Endodermal cell (in vitro differentiated cells): Measurements from ENCODE around the gene LPP. TPM values are rescaled to one million over a fixed set of nuclear protein-coding genes. Genes with fewer than 3 reads are reported as not detected.

Source experiments
- DNase-seq: peaks from one replicate; pipeline ENCODE4 v3.0.0-alpha.2; 2017
- H3K27ac ChIP-seq: 2 replicates; pipeline ENCODE4 v1.5.1; 2013; ENCODE audit warnings: mild to moderate bottlenecking, low read depth, low read length, moderate library complexity
- H3K27me3 ChIP-seq: 2 replicates; pipeline ENCODE4 v1.6.1; 2013; ENCODE audit warnings: mild to moderate bottlenecking, low read length, moderate library complexity; ENCODE audit not compliant: insufficient read depth, control insufficient read depth, poor library complexity, severe bottlenecking
- H3K36me3 ChIP-seq: 2 replicates; pipeline ENCODE4 v1.7.0; 2013; ENCODE audit warnings: mild to moderate bottlenecking, low read length, moderate library complexity; ENCODE audit not compliant: control insufficient read depth, insufficient read depth
- H3K4me1 ChIP-seq: one replicate; pipeline ENCODE4 v1.7.0; 2013; ENCODE audit warnings: low read length; ENCODE audit not compliant: control insufficient read depth, insufficient read depth
- H3K4me3 ChIP-seq: 2 replicates; pipeline ENCODE4 v1.5.1; 2013; ENCODE audit warnings: mild to moderate bottlenecking, low read length, moderate library complexity
- H3K9ac ChIP-seq: 2 replicates; pipeline ENCODE4 v1.6.1; 2013; ENCODE audit warnings: mild to moderate bottlenecking, low read length, moderate library complexity; ENCODE audit not compliant: poor library complexity, severe bottlenecking; ENCODE audit errors: extremely low read depth
- H3K9me3 ChIP-seq: 2 replicates; pipeline ENCODE4 v1.6.1; 2013; ENCODE audit warnings: mild to moderate bottlenecking, low read length, moderate library complexity; ENCODE audit not compliant: control insufficient read depth
- H3K27ac Mint-ChIP-seq: 2 replicates; pipeline ENCODE4 v1.8.0; 2020; ENCODE audit warnings: mixed read lengths
- H3K27me3 Mint-ChIP-seq: 2 replicates; pipeline ENCODE4 v1.8.0; 2021; ENCODE audit warnings: mild to moderate bottlenecking, mixed read lengths; ENCODE audit not compliant: insufficient read depth
- H3K36me3 Mint-ChIP-seq: 2 replicates; pipeline ENCODE4 v1.8.0; 2020; ENCODE audit warnings: low read depth, mixed read lengths
- H3K4me1 Mint-ChIP-seq: 2 replicates; pipeline ENCODE4 v1.8.0; 2020; ENCODE audit warnings: mixed read lengths
- H3K4me3 Mint-ChIP-seq: 2 replicates; pipeline ENCODE4 v1.8.0; 2020; ENCODE audit warnings: mild to moderate bottlenecking, moderate library complexity, mixed read lengths
- H3K9me3 Mint-ChIP-seq: 2 replicates; pipeline ENCODE4 v1.8.0; 2020; ENCODE audit warnings: mild to moderate bottlenecking, mixed read lengths
- CTCF ChIP-seq: fragments of 200-600 bp; sonication (generic); conservative IDR thresholded peaks from 2 replicates; pipeline ENCODE4 v1.5.0; 2021; ENCODE audit warnings: antibody characterized with exemption, mild to moderate bottlenecking
- WGBS, 2 experiments: methylation state at CpG; one replicate each; pipeline versions ENCODE4 v1.1.5 to v1.1.7; 2013; ENCODE audit warnings: missing lambda C conversion rate in 2 of 2, mixed read lengths in 1 of 2; ENCODE audit not compliant: insufficient coverage in 1 of 2, insufficient read length in 1 of 2; 5-methylcytosine and 5-hydroxymethylcytosine counted together
- total RNA-seq, 2 donors: library from RNA; stranded (reverse); fragmentation: NEBNext Ultra II Directional in 1 of 2; extraction: Animal tissue kit (Norgen Biotek cat#: 25700) in 1 of 2; gene quantifications; 2 replicates in 1 of 2; 3 replicates in 1 of 2; pipeline ENCODE4 v1.2.1, GENCODE V29; 2021

LPP gene
- total RNA-seq, 2 donors from 2014 or later: 78.0 to 105 TPM

DNA sequence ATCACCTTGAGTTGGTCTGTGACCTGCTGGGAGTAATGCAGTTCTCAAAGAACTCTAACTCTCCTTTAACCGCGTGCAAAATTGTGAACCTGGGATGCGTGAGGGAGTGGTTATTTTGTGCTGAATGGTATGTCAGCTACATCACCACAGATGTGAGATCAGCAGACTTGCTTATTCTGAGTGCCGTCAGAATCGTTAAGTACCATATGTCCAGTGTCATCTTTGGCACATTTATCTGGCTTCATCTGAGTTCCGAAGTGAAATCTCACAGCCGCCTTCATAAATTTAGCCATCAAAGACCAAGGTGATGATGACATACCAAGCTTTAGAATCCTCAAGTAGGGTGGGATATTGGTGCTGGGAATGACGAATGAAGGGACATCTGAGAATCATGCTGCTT, 670.6 kb downstream of the LPP start:
- WGBS, 2 experiments: 92 to 100% methylated on average over 6 to 8 of the region's 8 CpGs
- H3K36me3 ChIP-seq: no peaks in the 10 kb centered on the region
- DNase-seq: no peak
- Mint-ChIP-seq H3K27ac (no peak overlapping the region), H3K9me3 (no peaks in the 10 kb centered on the region), H3K4me3 (no peak overlapping the region), H3K36me3 (no peaks in the 10 kb centered on the region), H3K27me3 (no peaks in the 10 kb centered on the region), H3K4me1 (peaks cover 6% of the 10 kb centered on the region)
- H3K27me3 ChIP-seq: no peaks in the 10 kb centered on the region
- no peak overlapping the region for H3K9ac ChIP-seq
- no peaks in the 10 kb centered on the region for H3K9me3 ChIP-seq
- H3K4me1 ChIP-seq: no peaks in the 10 kb centered on the region
- H3K4me3 ChIP-seq: no peak overlapping the region
- H3K27ac ChIP-seq: no peak overlapping the region
- no peak for TF ChIP-seq CTCF

GRCh38 chr3:188825901-188826300, 671.9 kb downstream of the LPP start:
- Histone ChIP-seq H3K4me3 (no peak overlapping the region), H3K36me3 (no peaks in the 10 kb centered on the region), H3K4me1 (no peaks in the 10 kb centered on the region), H3K27me3 (no peaks in the 10 kb centered on the region), H3K27ac (no peak overlapping the region), H3K9me3 (no peaks in the 10 kb centered on the region), H3K9ac (no peak overlapping the region)
- TF ChIP-seq CTCF: no peak
- no peak overlapping the region for H3K27ac Mint-ChIP-seq
- 94 to 97% methylated on average over 3 to 6 of the region's 6 CpGs for WGBS, 2 experiments
- no peaks in the 10 kb centered on the region for H3K27me3 Mint-ChIP-seq
- H3K4me1 Mint-ChIP-seq: peaks cover 6% of the 10 kb centered on the region
- no peaks in the 10 kb centered on the region for H3K9me3 Mint-ChIP-seq
- H3K36me3 Mint-ChIP-seq: no peaks in the 10 kb centered on the region
- no peak for DNase-seq
- no peak overlapping the region for H3K4me3 Mint-ChIP-seq

GRCh38 chr3:188826574-188826973, 672.6 kb downstream of the LPP start:
- no peak overlapping the region for H3K4me3 Mint-ChIP-seq
- H3K36me3 Mint-ChIP-seq: no peaks in the 10 kb centered on the region
- Histone ChIP-seq H3K9me3 (no peaks in the 10 kb centered on the region), H3K4me3 (no peak overlapping the region), H3K4me1 (no peaks in the 10 kb centered on the region), H3K27me3 (no peaks in the 10 kb centered on the region), H3K36me3 (no peaks in the 10 kb centered on the region), H3K27ac (no peak overlapping the region), H3K9ac (no peak overlapping the region)
- H3K9me3 Mint-ChIP-seq: no peaks in the 10 kb centered on the region
- no peaks in the 10 kb centered on the region for H3K27me3 Mint-ChIP-seq
- no peak for TF ChIP-seq CTCF
- 83 to 91% methylated on average over 1 of the region's 1 CpG for WGBS, 2 experiments
- H3K27ac Mint-ChIP-seq: no peak overlapping the region
- no peak for DNase-seq
- peaks cover 6% of the 10 kb centered on the region for H3K4me1 Mint-ChIP-seq
